Stimulated activated CD4-positive, alpha-beta T cell treated with anti-CD3 and anti-CD28 coated beads, Interleukin-12 subunit alpha, Interleukin-12 subunit beta, amount 100 ng/mL, for 24 hours (primary cell): ENCODE results near the gene DKKL1.
"Not testable (repeated sequence)": the region's sequence is repeated elsewhere in the genome, so short reads cannot be mapped to it uniquely, and the experiment has no call there.

Experiments
- DNase-seq, 2 experiments: peaks; one replicate each; pipeline ENCODE4 v3.0.0-alpha.2; 2020; ENCODE audit warnings: low read depth in 2 of 2

Gene DKKL1

GRCh38 chr19:49362048-49362928, 1.4 kb upstream of the DKKL1 start, which contains the start of gene TEAD2:
TSS of gene TEAD2 (minus strand) at chr19:49362416. CDS start at chr19:49360075, 2,341 bp downstream.
- no peak for DNase-seq

DNA sequence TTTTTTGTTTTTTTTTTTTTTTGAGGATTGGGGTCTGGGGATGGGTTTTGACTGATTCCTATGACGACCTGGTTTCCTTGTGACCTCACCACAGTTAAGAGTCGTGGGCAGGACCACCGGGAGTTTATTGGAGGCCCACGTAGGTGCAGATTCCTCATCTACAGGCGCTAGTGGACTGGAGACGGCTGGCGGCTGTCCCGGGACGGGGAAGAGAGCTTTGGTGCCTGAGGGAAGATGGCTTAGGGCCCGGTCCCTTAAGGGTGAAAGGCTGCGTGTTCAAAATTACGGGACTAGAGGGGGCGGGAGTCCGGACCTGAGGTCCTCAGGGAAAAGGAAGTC, 779 bp upstream of the DKKL1 start:
- no peak for DNase-seq

DNA sequence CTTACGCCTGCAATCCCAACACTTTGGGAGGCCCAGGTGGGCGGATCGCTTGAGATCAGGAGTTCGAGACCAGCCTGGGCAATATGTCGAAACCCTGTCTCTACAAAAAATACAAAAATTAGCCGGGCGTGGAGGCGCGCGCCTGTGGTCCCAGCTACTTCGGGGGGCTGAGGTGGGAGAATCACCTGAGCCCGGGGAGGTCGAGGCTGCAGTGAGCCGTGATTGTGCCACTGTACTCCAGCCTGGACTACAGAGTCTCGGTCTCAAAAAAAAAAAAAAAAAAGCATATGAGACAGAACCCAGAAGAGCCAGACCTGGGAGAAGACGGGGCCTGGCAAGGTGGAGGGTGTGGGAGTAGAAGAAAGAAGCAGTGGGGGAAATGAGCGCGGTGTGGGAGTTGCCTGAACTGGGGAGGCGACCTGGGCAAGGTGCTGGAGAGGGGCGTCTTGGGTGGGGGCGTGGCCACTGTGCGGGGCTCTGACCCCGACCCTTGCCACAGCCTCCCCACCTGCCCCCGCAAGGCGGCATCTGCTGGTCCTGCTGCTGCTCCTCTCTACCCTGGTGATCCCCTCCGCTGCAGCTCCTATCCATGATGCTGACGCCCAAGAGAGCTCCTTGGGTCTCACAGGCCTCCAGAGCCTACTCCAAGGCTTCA, 533 bp downstream of the DKKL1 start:
- DNase-seq, result no peak

DNA sequence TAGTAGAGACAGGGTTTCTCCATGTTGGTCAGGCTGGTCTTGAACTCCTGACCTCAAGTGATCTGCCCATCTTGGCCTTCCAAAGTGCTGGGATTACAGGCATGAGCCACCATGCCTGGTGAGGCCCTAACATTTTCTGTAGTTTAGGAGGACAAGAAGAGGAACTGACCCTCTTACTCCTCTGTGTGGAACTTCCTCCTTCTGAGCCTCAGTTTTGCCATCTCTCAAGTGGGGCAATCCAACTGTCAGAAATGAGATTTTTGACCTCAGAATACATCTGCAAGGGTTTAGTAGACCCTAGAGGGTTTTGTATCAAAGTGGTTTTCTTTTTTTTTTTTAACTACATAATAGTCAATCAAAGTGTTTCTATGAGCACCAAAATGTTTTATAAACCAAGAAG, 2.4 kb downstream of the DKKL1 start:
- no peak for DNase-seq

GRCh38 chr19:49368711-49369358, 5.2 kb downstream of the DKKL1 start:
- DNase-seq, result no peak

GRCh38 chr19:49371184-49371583, 7.5 kb downstream of the DKKL1 start:
- no peak for DNase-seq

- DNase-seq, result not testable (repeated sequence)
Observed at GRCh38 chr19:49373174-49373573, 9.5 kb downstream of the DKKL1 start.

GRCh38 chr19:49374665-49375434, 11.2 kb downstream of the DKKL1 start:
- DNase-seq, result no peak

- no peak for DNase-seq
Observed at GRCh38 chr19:49378512-49378911, 14.8 kb downstream of the DKKL1 start.

DNA sequence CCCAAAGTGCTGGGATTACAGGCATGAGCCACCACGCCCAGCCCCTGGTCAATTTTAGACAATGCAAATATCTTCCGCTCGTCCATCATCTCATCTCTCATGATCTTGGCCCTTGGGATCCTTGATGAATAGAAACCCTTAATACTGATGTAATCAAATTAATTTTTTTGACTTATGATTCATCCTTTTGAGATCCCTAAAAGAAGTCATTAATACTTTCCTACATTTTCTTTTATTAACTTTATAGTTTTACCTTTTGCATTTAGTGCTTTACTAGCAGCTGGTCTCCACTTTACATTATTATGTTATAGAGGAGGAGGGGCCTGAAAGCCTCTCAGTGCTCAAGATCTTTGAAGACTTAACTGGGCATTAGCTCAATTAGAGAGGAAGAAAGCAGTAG, 16.7 kb downstream of the DKKL1 start:
- no peak for DNase-seq

GRCh38 chr19:49382639-49383038, 19.0 kb downstream of the DKKL1 start:
- DNase-seq, result no peak

- no peak for DNase-seq
Observed at GRCh38 chr19:49383599-49383998, 19.9 kb downstream of the DKKL1 start.

DNA sequence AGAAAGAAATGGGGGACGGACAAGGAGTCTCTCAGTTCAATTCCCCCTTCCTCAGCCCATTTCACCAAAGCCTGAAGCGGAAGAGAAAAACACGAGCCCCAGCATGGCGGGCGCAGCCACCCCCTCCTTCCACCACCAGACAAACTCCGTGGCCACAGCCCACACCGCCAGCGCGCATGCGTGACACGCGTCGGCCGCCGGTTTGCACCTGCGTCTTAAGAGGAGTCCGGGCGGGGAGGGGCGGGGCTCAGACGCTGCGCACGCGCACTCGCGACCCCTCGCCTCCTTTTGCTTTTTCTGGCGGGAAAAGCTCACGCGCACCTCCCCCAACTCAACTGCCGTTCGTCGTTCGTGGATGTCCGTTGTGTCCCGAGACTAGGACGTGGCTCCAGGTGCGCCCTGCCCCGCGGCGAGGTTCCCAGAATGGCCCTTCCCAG, 24.3 kb downstream of the DKKL1 start, which contains the start of gene KASH5:
Gene KASH5, plus strand, starts transcription at position 314 of the 437 bp plus-strand sequence. CDS start 2,635 bp downstream, outside the sequence.
- DNase-seq, result peak; percentile 75 to 84

- no peak for DNase-seq
Observed at GRCh38 chr19:49389406-49389805, 25.7 kb downstream of the DKKL1 start.

DNA sequence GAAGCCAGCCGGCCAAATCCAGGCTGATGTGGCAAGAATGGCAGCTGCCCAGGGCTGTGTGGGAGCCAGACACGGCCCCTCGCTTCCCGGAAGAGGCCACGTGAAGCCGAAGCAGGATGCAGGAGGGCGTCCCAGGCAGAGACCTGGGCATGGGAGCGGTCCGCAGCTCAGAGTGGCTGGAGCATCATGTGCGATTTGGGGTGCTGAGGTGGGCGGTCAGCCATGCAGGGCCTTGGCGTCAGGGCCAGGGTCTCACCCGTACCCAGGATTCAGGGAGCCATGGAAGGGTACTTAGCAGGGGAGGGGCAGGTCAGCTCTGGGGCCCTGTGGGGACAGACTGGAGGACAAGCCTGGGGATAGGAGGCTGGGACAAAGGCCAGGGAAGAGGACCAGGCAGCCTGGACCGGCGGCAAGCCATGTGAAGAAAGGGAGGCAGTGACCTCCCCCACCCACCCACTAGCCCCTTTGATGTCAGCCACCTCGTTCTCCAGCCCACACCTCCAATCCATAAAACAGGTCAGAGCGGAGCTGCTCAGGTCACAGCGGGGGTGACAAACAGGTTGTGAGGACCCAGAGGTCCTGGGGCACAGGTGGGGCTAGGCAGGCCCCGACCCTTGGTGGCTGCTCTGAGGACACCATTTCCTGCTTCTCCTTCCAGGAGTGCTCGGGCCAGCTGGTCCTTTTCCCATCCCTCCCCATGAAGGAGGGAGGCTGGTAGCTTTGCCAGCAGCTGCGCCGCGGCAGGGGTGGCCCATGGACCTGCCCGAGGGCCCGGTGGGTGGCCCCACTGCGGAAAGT, 26.7 kb downstream of the DKKL1 start:
- no peak for DNase-seq

GRCh38 chr19:49390929-49391359, 27.3 kb downstream of the DKKL1 start:
- DNase-seq, result no peak

- peak; percentile 60 to 72 for DNase-seq
Observed at GRCh38 chr19:49391581-49392399, 28.1 kb downstream of the DKKL1 start.

GRCh38 chr19:49393881-49394280, 30.2 kb downstream of the DKKL1 start:
- DNase-seq, result no peak

- DNase-seq, result no peak
Observed at GRCh38 chr19:49395581-49396407, 32.1 kb downstream of the DKKL1 start.
